Choroid plexus epithelial cell (primary cell): ENCODE measurements around the gene CDK12.

ENCODE experiments used
- DNase-seq: peaks from one replicate; pipeline ENCODE4 v3.0.0-alpha.2; 2010; ENCODE audit warnings: low read depth
- H3K4me3 ChIP-seq: 2 replicates; pipeline ENCODE4 v1.5.1; 2011; ENCODE audit warnings: low read depth, mild to moderate bottlenecking, control low read depth, low read length, moderate library complexity
- CTCF ChIP-seq: conservative IDR thresholded peaks from 2 replicates; pipeline ENCODE4 v1.5.1; 2011; ENCODE audit warnings: low read depth, mild to moderate bottlenecking, control low read depth, inconsistent platforms, low read length, moderate library complexity

The CDK12 gene

GRCh38 chr17:39581759-39582085, 120.4 kb downstream of the CDK12 start:
- DNase-seq: no peak
- H3K4me3 ChIP-seq: no peak overlapping the region
- no peak for TF ChIP-seq CTCF

- no peak for DNase-seq
- H3K4me3 ChIP-seq: no peak overlapping the region
- TF ChIP-seq CTCF: no peak
These were observed 121.4 kb downstream of the CDK12 start for GRCh38 chr17:39582658-39583057.
